ENCODE measurements around the gene TMEM231.
"Not testable (repeated sequence)": the region's sequence is repeated elsewhere in the genome, so short reads cannot be mapped to it uniquely, and the experiment has no call there.

The TMEM231 gene, protein sequence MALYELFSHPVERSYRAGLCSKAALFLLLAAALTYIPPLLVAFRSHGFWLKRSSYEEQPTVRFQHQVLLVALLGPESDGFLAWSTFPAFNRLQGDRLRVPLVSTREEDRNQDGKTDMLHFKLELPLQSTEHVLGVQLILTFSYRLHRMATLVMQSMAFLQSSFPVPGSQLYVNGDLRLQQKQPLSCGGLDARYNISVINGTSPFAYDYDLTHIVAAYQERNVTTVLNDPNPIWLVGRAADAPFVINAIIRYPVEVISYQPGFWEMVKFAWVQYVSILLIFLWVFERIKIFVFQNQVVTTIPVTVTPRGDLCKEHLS

DNA sequence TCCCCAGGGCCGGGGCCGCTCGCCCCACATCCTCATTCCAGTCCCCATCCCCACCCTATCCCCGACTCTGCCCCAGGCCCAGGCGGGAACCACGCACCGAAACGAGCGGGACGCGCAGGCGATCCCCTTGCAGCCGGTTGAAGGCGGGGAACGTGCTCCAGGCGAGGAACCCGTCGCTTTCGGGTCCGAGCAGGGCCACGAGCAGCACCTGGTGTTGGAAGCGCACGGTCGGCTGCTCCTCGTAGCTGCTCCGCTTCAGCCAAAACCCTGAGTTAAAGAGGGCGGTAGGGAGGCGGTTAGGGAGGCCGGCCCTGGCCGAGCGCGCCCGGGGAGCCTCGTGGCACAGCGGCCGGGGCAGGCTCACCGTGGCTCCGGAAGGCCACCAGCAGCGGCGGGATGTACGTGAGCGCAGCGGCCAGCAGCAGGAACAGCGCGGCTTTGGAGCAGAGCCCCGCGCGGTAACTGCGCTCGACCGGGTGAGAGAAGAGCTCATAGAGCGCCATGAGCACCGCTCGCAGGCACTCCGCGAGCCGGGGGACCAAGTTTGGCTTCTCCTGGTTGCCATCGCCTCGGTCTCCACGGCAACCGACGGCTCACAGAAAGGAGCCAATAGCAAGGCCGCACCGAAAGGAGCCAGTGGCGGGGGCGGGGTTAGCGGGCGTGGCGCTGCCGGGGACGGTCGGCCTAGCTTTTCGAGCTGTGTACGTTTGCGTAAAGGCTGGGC is at the start of gene TMEM231:
Gene TMEM231 (minus strand): TSS at position 546 of the 724 bp plus-strand sequence. CDS start 43 bp downstream, at position 503.
- peak; percentile 81 to 85 (median 83) for DNase-seq (ENCODE audit: low read depth in 2 of 3, low spot score in 2 of 3)

DNA sequence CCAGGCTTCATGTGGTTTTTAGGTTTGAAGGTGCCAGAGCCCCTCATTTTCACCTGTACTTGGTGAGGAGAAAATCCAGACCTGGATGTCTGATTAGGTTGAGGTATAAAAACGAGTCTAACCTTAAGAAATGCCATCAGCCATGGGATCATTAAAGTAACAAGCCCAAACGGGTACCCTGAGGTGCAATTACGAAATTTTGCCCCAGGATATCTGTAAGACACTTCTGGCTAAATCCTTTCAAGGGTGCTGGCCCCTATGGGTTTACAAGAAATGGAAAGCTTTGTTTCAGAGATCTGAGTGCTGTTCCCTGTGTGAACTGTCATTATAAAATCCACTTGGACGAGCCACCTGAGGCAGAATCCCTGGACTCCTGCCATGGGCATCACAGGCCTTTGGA is 47.2 kb upstream of the TMEM231 start:
- no peak for DNase-seq (ENCODE audit: low read depth in 2 of 3, low spot score in 2 of 3)

DNA sequence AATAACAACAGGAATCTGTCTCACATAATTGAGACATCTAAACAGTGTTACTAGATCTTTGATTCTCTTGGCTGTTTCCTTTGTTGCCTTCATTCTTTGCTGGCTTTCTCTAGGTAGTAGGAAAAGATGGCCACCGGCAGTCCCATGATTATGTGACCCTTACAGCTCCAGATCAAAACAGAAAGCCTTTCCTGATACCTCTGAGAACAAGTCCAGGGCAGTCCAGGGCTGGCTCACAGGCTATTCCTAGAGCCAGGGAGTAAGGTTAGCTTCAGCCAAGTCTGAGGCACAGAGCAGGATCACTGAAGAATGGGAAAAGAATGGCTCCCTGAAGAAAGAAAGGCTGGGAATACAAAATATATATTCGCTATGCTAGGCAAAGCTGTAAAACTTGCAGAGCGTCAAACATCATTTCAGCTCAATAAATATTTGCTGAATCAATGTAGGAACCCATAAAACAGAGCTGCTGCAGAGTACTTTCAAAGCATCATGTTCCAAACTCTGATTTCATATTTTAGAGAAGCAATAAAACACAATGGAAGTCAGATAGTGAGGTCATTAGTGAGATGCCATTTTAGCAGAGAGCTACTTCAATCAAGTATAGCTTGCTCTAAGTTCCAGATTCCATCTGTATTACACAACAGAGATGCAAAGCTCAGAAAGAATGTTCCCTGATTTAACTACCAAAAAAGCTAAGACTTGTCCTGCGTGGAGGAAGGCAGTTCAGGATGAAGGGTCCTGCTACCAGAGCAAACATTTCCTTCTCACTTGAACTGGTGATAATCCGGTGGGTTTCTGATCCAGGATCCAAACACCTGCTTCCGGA is 43.6 kb upstream of the TMEM231 start:
- no peak for DNase-seq (ENCODE audit: low read depth in 2 of 3, low spot score in 2 of 3)

DNA sequence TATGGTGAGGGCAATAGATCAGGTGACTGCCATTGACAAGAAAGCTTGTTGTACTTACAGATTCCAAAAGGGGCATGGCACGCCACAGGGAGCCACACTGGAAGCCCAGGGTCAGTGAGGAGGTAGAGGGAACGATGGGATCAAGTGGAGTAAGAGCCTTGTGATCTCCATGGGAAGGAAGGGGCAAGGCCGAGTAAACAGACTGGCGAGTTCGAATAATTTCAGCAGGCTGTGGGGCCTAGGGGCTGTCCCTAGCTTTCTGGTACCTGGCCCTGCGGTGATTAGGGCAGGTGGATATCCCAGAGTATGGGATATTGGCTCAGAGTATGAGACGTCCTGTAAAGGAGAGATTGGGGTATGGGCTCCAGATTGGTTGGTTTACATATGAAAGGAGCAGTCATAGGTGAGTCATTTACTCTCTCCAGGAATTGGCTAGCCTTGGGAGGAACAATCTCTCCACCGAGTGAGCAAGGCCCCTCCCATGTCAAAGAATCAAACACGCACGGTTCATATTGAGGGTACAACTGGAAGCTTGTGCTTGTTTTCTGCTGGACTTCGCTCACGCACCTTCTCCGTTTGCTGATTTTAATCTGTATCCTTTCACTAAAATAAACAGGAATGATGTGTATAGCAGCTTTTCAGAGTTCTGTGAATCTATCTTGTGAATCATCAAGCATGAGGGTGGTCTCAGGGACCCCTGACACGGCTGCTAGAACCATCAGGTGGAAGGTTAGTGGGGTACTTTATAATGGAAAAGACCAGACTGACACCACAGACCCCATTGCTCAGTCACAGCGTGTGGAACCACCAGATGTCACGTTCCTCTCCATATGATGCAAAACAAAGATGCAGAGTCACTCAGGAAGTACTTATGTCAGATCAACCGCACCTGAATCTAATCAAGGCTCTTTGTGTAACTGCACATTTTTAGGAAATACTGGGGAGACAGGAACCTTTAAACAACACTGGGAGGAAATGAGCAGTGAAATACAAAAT is 38.1 kb upstream of the TMEM231 start:
- DNase-seq (ENCODE audit: low read depth in 2 of 3, low spot score in 2 of 3) = no peak

- DNase-seq (ENCODE audit: low read depth in 2 of 3, low spot score in 2 of 3) = no peak
Observed at GRCh38 chr16:75593308-75593707, 37.3 kb upstream of the TMEM231 start.

DNA sequence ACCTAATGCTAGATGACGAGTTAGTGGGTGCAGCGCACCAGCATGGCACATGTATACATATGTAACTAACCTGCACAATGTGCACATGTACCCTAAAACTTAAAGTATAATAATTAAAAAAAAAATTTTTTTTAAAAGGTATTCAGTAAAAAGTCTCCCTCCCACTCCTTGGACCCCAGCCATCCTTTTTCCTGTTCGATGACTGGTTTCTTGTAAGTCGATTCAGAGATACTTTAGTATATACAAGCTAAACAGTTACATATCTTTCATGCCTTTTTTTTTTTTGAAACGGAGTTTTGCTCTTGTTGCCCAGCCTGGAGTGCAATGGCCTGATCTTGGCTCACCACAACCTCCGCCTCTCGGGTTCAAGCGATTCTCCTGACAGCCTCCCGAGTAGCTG is 35.9 kb upstream of the TMEM231 start:
- DNase-seq (ENCODE audit: low read depth in 2 of 3, low spot score in 2 of 3) = not testable (repeated sequence)

DNA sequence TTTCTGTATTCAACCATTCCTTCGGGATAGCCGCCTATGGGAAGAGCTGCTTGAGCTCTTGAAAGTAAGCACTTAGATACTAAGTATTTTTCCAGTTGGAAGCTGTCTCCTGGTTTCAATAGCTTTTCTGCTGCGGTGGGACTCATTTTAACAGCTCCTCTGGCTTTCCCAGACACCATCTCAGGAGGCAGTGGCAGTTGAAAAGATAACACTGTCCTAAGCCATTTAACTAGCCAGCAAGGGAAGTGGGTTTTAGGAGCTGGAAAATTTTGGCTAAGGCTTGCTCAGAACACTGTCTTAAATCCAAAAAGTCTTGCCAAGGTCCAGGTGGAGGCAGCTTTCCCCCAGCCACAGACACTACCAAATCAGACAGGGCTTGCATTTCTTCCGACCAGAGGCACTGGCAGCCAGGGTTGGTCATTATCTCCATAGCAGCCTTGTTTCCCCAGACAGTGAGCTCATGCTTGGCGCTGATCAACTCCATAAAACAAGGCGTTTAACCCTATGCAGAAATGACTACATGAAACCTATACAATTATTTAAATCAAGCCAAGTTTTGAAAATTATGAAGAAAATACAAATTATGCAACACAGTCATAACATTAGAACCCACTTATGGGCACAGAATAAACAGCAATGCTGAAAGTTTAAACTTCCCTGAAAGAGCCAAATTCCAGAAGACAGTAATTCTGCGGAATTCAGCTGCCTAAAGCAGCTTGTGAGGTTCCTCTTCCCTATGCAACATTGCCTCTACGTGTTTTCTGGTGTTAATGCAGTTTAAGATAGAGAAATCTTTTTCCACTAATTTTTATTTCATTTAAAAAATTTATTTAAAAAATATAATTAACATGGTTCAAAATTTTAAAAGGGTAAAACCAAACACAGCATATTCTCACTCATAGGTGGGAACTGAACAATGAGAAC is 35.1 kb upstream of the TMEM231 start:
- no peak for DNase-seq (ENCODE audit: low read depth in 2 of 3, low spot score in 2 of 3)

GRCh38 chr16:75589306-75589705 is 33.3 kb upstream of the TMEM231 start:
- no peak for DNase-seq (ENCODE audit: low read depth in 2 of 3, low spot score in 2 of 3)

DNA sequence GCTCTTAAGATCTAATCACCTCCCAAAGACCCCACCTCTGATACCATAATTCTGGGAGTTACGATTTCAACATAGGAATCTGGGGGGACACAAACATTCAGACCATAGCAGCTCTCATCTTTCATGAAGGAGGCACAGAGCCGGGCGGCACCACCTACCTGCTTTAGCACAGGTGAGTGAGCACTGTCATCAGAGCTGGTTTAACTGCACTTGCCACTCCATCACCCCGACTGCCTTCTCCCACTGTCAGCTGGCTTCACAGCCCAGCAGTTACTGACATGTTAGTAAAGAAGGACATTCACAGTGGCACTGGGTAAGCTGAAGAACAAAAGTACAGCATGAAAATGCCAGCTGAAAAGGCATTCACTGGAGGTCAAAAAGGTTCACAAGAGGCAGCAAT is 32.7 kb upstream of the TMEM231 start:
- DNase-seq (ENCODE audit: low read depth in 2 of 3, low spot score in 2 of 3) = no peak

DNA sequence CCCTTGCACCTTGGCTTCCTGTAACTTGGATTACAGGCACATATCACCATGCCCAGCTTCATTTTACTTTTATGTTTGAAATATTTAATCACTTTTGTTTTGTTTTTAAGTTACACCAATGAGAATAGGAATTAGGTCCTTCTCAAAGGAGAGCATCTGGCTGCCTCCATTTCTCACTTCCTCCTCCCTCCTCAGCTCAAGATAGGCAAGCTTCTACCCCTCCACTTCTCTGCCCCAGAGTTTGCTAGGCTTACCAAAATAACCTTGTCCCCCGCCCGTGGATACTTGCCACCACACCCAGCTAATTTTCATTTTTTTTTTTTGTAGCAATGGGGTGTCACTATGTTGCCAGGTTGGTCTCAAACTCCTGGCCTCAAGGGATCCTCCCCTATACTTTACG is 28.1 kb upstream of the TMEM231 start:
- no peak for DNase-seq (ENCODE audit: low read depth in 2 of 3, low spot score in 2 of 3)

- DNase-seq (ENCODE audit: low read depth in 2 of 3, low spot score in 2 of 3) = no peak
Observed at GRCh38 chr16:75579281-75579834, 23.3 kb upstream of the TMEM231 start.

GRCh38 chr16:75578725-75579124 is 22.7 kb upstream of the TMEM231 start:
- DNase-seq (ENCODE audit: low read depth in 2 of 3, low spot score in 2 of 3) = no peak

DNA sequence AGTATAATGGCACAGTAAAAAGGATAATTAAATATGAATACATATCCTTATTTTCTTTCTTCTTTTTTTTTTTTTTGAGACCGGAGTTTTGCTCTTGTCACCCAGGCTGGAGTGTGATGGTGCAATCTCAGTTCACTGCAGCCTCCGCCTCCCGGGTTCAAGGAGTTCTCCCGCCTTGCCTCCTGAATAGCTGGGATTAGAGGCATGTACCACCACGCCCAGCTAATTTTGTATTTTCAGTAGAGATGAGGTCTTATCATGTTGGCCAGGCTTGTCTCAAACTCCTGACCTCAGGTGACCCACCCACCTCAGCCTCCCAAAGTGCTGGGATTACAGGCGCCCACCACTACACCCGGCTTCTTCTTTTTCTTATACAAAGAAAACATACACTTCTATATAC is 22.2 kb upstream of the TMEM231 start:
- DNase-seq (ENCODE audit: low read depth in 2 of 3, low spot score in 2 of 3) = no peak

GRCh38 chr16:75576384-75576811 is 20.3 kb upstream of the TMEM231 start:
- DNase-seq (ENCODE audit: low read depth in 2 of 3, low spot score in 2 of 3) = no peak

DNA sequence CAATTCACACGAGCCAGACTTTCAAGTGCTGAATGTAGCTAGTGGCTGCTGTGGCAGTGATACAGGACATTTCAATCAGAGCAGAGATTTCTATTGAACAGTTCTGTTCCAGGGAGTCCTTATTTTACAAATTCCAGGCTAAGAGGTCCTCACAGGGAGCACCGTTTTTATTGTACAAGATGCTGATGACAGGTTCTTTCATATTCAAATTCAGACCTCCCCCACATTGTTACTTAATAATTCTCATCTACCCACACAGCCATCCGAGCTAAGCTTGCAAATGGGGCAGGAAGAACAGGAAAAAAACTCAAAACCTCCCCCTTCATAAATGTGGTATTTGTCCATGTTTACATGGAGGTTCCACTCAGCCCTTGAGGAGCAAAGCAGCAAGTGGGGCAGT is 19.9 kb upstream of the TMEM231 start:
- no peak for DNase-seq (ENCODE audit: low read depth in 2 of 3, low spot score in 2 of 3)

DNA sequence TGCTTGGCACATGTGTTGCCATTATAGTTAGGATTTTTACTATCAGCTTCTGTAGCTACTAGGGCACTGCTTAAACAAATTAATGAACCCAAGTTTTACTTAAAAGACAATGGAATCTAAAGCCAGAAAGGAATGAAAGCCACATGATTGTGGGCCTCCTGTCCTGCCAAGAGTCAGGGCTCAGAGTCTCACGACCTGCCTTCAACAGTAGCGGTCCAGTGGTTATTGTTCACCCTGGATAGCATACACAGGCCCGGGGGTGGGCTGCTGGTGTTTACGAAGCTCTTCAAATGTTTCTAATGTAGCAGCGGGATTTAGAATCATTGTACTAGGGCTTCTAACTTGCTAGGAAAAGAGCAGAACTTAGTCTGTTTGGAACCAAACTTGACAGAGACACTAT is 17.9 kb upstream of the TMEM231 start:
- no peak for DNase-seq (ENCODE audit: low read depth in 2 of 3, low spot score in 2 of 3)

DNA sequence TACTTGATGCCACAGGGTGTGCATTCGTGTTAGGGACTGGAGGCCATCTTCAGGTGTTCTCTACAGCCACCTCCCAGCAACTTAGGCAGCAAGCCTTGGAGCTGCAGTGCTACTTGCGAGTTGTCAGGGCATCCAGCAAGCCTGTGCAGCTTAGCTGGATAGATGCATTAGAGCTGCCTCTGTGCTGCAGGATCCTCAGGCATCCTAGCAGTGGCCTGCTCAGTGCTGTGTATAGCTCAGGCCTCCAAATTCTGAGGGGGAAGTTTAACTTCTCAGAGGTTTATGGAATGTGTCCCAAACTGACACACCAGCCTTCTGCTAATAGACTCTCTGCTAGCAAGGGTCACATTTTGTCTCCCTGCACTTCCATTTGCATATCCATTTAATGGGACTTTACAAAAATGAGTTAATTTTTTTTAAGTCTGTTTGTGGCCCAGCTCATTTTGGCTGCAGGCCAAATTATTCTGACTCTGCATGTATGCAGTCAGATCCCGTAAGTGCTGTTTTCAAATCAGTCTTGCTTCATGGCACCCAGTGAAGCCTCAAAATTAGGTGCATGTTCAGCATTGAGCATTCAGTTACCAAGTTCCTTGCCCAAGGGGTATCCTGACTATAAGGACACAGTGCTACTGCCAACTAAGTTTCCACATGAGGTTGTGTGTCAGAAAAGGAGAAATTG is 17.0 kb upstream of the TMEM231 start:
- DNase-seq (ENCODE audit: low read depth in 2 of 3, low spot score in 2 of 3) = no peak

GRCh38 chr16:75570396-75571065 is 14.5 kb upstream of the TMEM231 start:
- DNase-seq (ENCODE audit: low read depth in 2 of 3, low spot score in 2 of 3) = no peak

All from activated CD8-positive, alpha-beta memory T cell treated with anti-CD3 and anti-CD28 coated beads for 48 hours (primary cell).